Omental fat pad (tissue), 4 donors: ENCODE data around the gene DCAF5. TPM values are rescaled to one million over a fixed set of nuclear protein-coding genes. Genes with fewer than 3 reads are reported as not detected.
"Not testable (repeated sequence)": the region's sequence is repeated elsewhere in the genome, so short reads cannot be mapped to it uniquely, and the experiment has no call there.

ENCODE experiments used
- ATAC-seq: fragments of 150-250 bp; one replicate; pipeline ENCODE4 v1.9.1; 2016; ENCODE audit warnings: mild to moderate bottlenecking, moderate library complexity; ENCODE audit not compliant: low FRiP score
- DNase-seq: peaks from one replicate; pipeline ENCODE4 v3.0.0-alpha.2; 2019; ENCODE audit warnings: low spot score
- total RNA-seq, 4 donors: library from RNA; depleted of rRNA; stranded (reverse); fragments of >200 nt; gene quantifications; one replicate each; pipeline ENCODE4 v1.1.0, GENCODE V29; 2016
- TF ChIP-seq, protein P1 (sequence below), 3 donors: fragments of 450-650 bp; IDR thresholded peaks; one replicate each; pipeline ENCODE4 v1.5.1; 2016 to 2017; ENCODE audit warnings: antibody characterized with exemption in 3 of 3, mild to moderate bottlenecking in 3 of 3, moderate library complexity in 2 of 3

The DCAF5 gene
- total RNA-seq, 4 donors from 2014 or later, result 30.4 to 58.1 (median 38.0) TPM

DNA sequence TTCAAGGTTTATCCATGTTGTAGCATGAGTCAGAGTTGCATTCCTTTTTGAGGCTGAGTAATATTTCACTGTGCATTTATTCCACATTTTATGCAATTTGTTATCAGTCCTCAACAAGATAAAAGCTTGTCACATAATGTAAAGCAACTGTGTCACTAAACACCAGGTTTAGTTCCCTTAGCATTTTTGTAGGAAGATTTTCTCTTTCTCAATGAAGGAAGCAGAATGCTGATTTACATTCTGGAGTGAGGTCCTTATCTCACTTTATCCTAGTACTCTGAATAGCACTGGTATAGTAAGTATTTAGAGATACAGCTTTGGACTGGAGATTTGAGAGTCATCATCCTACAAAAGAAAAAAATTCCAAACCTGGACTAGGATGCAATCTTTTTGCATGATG, 28.6 kb upstream of the DCAF5 start:
- no peak for DNase-seq
- ATAC-seq, result no peak

DNA sequence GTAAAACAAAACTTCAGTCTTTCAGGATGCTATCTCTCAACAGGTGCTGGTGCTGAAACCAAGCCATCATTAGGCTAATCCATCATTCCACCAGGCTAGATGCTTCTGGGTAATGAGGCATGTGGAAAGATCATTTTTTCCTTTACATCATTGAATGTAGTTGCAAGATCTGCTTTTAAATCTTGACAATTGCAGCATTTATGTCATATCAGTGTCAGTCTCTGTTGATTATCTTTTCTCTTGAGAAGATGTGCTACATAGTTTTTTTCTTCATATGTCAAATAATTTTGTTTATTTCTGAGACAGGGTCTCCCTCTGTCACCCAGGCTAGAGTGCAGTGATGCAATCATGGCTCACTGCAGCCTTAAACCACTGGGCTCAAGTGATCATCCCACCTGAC, 22.2 kb upstream of the DCAF5 start:
- no peak for ATAC-seq
- no peak for DNase-seq
- TF ChIP-seq, protein P1, sequence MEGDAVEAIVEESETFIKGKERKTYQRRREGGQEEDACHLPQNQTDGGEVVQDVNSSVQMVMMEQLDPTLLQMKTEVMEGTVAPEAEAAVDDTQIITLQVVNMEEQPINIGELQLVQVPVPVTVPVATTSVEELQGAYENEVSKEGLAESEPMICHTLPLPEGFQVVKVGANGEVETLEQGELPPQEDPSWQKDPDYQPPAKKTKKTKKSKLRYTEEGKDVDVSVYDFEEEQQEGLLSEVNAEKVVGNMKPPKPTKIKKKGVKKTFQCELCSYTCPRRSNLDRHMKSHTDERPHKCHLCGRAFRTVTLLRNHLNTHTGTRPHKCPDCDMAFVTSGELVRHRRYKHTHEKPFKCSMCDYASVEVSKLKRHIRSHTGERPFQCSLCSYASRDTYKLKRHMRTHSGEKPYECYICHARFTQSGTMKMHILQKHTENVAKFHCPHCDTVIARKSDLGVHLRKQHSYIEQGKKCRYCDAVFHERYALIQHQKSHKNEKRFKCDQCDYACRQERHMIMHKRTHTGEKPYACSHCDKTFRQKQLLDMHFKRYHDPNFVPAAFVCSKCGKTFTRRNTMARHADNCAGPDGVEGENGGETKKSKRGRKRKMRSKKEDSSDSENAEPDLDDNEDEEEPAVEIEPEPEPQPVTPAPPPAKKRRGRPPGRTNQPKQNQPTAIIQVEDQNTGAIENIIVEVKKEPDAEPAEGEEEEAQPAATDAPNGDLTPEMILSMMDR (IDR thresholded peaks at IDR 0.05), result no peak

More for the DNA sequence above, 28.6 kb upstream of the DCAF5 start:
- TF ChIP-seq, protein P1 (IDR thresholded peaks at IDR 0.05), result no peak

DNA sequence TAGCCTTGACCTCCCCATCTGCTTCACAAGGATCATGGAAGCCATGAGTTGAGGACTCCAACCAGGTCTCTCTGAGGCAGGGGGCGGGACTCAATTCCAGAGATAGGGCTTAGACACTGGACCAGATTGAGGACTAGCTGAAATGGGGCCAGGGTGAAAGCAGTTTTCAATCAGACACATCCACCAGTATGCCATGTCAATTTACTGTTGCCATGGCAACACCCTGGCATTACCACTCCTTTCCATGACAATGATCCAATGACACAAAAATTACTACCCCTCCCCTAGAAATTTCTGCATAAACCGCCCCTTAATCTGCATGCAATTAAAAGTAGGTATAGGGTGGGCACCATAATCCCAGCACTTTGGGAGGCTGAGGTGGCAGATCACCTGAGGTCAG, 18.6 kb upstream of the DCAF5 start:
- DNase-seq (no peak), ATAC-seq (no peak)
- TF ChIP-seq, protein P1 (IDR thresholded peaks at IDR 0.05), result no peak

DNA sequence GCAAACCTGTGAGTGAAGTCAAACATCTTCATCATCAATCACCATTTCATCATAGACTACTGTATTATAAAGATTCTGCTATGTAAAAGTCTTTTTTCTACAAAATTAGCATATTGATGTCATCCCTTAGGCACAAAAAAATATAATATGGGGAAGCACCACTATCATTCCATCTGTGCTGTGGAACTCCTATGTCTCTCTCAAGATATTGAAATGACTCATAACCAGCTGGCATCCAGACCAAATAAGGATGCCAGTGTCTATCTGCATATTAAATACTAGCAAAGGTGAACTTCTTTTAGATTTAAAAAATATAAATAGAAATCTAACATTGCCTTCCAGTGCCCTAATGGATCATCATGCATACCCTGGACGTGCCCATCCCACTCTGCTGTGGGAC, 17.9 kb upstream of the DCAF5 start:
- TF ChIP-seq, protein P1 (IDR thresholded peaks at IDR 0.05), result no peak
- no peak for DNase-seq
- ATAC-seq, result no peak

DNA sequence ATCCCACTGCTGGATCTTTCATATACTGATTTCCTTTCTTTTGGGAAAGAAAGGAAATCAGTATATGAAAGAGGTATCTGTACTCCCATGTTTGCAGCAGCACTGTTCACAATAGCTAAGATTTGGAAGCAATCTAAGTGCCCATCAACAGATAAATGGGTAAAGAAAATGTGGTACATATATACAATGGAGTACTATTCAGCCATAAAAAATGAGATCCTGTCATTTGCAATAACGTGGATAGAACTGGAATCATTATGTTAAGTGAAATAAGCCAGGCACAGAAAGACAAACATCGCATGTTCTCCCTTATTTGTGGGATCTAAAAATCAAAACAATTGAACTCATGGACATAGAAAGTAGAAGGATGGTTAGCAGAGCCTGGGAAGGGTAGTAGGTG, 12.9 kb upstream of the DCAF5 start:
- not testable (repeated sequence) for ATAC-seq

DNA sequence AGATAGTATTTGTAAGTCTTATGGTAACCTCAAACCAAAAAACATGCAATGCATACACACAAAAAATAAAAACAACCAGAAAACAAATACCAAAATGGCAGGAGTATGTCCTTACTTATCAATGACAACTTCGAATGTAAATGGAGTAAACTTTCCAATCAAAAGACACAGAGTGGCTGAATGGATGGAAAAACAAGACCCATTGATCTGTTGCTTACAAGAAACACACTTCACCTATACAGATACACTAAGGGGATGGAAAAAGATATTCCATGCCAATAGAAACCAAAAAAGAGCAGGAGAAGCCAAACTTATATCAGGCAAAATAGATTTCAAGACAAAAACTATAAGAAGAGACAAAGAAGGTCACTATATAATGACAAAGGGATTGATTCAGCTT, 8.7 kb upstream of the DCAF5 start:
- ATAC-seq, result no peak

More for the DNA sequence above, 12.9 kb upstream of the DCAF5 start:
- DNase-seq, result not testable (repeated sequence)

DNA sequence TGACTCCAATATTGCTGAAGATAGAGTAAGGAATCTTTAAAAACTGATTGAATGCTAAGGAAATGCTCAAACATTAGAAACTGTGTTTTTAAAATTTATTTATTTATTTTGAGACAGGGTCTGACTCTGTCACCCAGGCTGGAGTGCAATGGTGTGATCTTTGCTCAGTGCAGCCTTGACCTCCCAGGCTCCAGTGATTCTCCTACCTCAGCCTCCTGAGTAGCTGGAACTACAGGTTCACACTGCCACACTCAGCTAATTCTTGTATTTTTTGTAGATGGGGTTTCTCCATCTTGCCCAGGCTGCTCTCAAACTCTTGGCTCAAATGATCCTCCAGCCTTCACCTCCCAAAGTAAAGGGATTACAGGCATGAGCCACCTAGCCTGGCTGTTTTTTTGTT, 3.3 kb upstream of the DCAF5 start:
- DNase-seq, result no peak

More for the DNA sequence above, 8.7 kb upstream of the DCAF5 start:
- TF ChIP-seq, protein P1 (IDR thresholded peaks at IDR 0.05), result no peak
- no peak for DNase-seq

More for the DNA sequence above, 3.3 kb upstream of the DCAF5 start:
- no peak for ATAC-seq
- TF ChIP-seq, protein P1 (IDR thresholded peaks at IDR 0.05), result no peak
